KBM-7 (cell line): ENCODE data around the gene RGP1.

Source experiments
- DNase-seq: peaks from one replicate; pipeline ENCODE4 v3.0.0-alpha.2; 2015
- in situ Hi-C: fragments of 300-500 bp; cut with MboI; formaldehyde crosslinking; loops from 2 replicates; pipeline ENCODE4 v1.14.3; 2020; ENCODE audit warnings: low sequenced_read_pairs, low pct_unique_long_range_greater_than_20kb, mixed read lengths

Gene RGP1

DNA sequence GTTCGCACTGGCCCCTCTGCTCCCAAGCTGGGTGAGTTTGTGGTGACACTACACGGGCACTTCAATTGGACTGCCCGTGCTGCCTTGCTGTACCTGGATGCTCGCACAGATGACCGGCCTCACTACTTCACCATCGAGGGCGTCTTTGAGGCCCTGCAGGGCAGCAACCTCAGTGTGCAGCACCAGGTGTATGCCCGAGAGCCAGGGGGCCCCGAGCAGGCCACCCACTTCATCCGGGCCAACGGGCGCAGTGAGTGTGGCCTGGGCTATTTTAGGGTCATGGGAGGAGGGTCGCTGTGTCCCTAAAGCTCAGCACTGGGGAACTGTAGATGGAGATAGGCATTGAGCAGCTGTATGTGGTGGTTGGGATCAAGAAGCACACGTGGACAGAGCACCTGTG, 43.7 kb downstream of the RGP1 start:
- in situ Hi-C loops, result no loop called here
- no peak for DNase-seq

DNA sequence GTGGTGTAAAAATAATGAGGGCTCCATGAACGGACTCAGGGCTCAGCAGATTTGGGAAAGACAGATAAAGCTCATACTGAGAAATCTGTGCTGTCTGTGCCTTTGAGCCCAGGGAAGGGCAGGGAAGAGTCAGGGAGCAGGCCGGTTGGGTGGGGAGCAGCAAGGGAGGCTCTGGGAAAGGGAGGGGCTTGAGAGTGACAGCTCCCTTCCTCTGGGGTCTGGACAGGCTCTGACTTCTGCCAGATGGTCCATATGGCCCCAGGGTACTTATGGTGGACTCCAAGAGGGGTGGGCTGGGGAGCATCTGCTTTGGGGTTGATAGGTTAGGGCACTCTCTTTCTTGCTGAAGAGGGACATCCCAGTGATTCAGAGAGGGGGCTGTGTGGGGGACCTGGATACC, 44.4 kb downstream of the RGP1 start:
- no peak for DNase-seq
- in situ Hi-C loops, result no loop called here

DNA sequence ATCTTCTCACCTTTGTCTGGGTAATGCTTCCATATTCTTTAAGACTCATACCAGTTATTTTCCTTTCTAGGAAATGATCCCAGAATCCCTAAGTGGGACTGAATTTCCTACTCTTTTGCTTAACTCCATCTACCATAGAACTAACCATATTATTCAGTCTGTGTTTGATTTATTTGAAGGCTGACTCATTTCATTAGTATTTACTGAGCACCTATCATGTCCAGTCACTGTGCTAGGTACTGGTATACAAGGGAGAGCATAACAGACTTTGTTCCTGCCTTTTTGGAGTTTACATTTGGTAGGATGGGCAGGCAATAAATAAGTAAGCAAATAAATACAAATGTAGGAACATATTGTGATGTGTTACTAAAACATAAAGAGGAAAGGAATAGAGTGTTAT, 46.6 kb downstream of the RGP1 start:
- in situ Hi-C loops, result no loop called here
- DNase-seq, result no peak

DNA sequence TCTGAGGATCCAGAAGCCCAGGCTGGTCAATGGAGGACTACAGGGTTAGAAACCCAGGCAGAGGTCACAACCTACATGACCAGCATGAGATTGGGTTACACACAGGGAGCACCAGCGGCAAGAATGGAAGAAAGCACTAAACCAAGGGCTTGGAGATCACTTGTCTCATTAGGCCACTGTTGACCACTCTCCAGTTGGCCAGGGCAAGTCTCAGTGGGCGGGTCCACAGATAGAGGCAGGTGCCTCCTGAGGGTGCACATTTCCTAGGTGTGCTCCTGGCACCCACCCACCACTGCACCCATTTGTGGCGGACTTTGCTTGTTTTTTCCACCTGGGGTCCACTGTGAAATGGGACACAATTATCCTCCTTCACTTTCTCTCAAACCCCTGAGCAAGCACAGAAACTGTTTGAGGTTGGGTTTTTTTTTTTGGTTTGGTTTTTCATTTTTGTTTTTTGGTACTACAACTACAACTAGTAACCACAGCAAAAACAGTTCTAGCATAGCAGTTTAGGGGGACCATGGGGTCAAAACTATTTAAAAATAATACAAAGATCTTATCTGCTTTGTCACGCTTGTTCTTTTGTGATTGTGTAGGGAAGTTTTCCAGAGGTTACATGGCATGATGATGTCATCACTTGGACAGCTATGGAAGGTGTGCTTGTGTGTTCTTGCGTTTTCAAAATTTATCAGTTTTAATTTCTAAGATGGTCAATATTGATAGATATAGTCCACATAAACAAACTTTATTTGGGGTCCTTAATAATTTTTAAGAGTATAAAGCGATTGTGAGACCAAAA, 48.4 kb downstream of the RGP1 start:
- DNase-seq, result no peak
- in situ Hi-C loops, result no loop called here

DNA sequence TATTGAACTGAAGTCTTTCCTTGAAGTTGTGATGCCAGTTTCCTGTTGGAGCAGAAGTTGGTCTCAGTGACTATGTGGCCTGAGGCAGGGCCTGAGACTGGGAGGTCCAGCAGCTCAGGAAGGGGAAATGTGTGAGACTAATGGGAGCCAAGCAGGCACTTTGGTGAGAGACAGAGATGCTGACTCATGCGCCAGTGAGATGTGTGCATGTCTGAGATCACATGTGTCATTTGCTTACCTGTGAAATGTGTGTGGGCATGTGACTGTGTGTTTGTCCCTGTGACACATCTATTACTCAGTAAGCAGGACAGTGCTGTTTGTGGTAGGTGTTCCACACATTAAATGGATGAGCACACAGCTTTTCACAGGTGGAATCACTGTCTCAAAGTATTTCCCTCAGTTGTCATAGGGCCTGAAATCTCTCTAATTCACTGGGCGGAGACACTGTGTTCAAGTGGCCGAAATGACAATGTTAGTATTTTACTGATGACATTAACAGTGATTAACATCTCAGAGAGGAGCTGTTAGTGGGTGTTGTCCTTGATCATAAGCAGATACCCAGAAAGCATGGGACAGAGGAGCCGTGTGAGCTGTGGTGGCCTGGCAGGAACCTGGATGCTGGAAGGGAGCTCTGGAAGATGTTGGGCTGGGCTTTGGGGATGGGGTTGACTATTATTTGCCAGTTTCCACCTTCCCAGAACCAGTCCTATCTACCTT, 49.7 kb downstream of the RGP1 start:
- no peak for DNase-seq
- in situ Hi-C loops, result no loop called here

DNA sequence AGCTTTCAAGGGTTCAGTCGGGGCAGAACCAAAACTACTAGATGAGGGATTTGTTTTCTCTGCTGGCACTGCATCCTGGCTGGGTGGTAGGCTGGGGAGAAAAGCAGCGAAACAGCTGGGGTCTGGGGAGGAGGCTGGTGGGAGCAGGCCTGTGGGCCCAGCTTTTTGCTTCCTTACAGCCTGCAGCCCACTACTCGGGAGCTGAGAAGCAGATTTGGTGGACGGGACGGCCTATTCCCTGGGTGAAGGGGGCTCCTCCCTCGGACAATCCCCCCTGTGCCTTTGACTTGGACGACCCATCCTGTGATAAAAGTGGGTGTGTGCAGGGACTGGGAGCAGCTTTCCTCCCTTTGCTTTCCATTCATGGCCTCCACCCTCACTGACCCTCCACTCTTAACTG, 51.4 kb downstream of the RGP1 start:
- in situ Hi-C loops, result no loop called here
- DNase-seq, result no peak

DNA sequence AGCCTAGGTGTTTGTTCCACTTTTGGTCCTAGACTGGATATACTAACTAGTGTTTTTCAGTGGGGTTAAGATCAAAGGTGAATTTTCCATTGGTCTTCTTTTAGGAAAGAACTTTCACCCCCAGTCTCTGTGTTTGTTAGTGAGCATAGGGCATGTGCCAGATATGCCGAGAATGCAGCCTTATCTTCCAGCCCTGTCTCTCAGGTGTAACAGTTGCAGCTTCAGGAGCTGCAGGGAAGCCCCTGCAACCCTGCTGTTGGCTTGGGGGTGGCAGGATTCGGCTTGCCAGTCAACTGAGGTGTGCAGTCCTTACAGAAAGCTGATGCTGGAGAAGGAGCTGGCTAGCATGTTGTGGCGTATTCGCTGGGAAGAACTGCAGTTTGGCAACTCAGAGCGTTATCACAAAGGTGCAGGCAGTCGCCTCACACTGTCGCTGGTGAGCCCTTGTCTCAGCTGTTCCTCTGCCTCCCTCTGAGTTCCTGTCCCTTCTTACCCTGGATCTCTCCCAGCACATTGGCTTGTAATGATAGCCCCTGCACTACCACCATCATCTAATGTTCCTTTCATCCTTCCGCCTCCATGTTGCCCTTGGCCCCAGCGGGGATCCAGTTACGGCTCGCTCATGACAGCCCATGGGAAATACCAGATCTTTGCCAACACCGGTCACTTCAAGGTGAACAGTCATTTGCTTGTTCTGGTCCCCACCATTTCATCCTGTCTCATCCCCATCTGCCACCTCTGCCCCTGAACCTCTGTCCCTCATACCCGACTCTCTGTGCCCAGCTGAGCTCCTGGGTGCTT, 52.4 kb downstream of the RGP1 start:
- in situ Hi-C loops, result no loop called here
- DNase-seq, result no peak

DNA sequence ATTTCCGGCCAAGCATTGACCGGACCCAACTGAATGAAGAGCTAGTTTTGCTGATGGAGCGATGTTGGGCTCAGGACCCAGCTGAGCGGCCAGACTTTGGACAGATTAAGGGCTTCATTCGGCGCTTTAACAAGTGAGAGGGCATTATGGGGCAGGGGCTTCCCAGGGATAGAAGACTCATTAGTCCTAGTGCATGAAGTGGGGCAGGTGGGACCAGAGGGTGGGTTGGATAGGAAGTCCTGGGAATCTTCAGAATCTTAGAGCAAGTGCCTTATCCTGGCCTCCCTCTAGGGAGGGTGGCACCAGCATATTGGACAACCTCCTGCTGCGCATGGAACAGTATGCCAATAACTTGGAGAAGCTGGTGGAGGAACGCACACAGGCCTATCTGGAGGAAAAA, 57.0 kb downstream of the RGP1 start:
- in situ Hi-C loops, result no loop called here
- no peak for DNase-seq
